HG03354 (cell line): ENCODE data around the gene SNX3.

ENCODE experiments used
- ATAC-seq: cut with Tn5 transposase; IDR thresholded peaks from one replicate; pipeline ENCODE4 v1.9.1; 2021; ENCODE audit warnings: mild to moderate bottlenecking; ENCODE audit not compliant: unreplicated experiment, poor library complexity, severe bottlenecking

Gene SNX3

GRCh38 chr6:108161724-108162282, 99.0 kb downstream of the SNX3 start:
- no peak for ATAC-seq
